Measurements from ENCODE around the gene PPFIA1. TPM values are rescaled to one million over a fixed set of nuclear protein-coding genes. Genes with fewer than 3 reads are reported as not detected.
A peak's percentile ranks its signal among the peaks of the same experiment; 100 is the strongest.

The PPFIA1 gene
- total and polyA plus RNA-seq, 3 donors from 2014 or later: 110 to 144 (median 125) TPM

- H3K4me1 ChIP-seq: peaks cover 8% of the 10 kb centered on the region
- DNase-seq: peak; percentile 62
- no peak overlapping the region for H3K27ac ChIP-seq
- no peaks in the 10 kb centered on the region for H3K36me3 ChIP-seq (ENCODE audit: low read depth, missing control alignments)
- H3K9me3 ChIP-seq: no peaks in the 10 kb centered on the region
- no peak overlapping the region for H3K4me3 ChIP-seq
- H3K27me3 ChIP-seq: no peaks in the 10 kb centered on the region
- 50 to 61% methylated on average over 13 of the region's 13 CpGs for WGBS, 2 donors
- intact Hi-C loops (cut with DNase I; ENCODE audit: low total_unique reads): no loop called here
- no peak for TF ChIP-seq POLR2A (IDR thresholded peaks at IDR 0.05)
- TF ChIP-seq CTCF (IDR thresholded peaks at IDR 0.05): no peak
These were observed 150.6 kb downstream of the PPFIA1 start for GRCh38 chr11:70421123-70421522.

DNA sequence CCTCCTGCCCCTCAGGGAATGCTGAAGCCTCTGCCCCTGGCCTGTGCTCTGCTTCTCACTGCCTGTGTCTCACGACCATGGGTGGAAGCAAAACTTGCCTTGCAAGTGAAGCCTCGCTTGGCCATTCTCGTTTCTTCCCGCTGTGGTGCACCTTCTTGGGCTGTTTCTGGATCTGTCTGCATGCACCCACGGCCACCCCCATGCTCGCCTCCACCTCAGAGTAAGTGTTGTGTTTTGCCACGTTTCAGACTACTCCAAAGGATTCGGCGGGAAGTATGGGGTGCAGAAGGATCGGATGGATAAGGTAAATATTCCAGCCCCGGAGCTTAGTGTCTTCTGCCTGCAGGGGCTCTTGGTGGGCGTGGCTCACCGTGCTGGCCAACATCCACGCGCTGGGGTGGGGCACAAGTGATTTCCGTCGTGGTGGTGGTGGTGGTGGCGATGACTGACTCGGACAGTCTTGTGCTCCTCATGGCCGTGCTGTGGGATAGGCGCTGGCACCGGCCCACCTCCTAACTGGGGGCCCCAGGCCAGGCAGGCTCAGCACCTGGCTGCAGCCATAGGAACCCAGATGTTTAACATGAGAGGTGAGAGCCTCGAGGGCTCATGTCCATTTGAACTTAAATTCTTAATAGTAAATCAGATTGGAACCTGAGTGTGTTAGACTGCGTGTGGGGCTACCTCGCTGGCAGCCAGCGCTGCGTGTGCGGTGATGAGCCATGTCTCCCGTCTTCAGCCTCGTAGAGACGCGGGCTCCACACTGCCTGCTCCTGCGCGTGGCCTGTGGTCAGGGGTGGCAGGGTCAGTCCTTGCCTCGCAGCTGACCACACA lies 152.4 kb downstream of the PPFIA1 start:
- no peaks in the 10 kb centered on the region for H3K36me3 ChIP-seq (ENCODE audit: low read depth, missing control alignments)
- peaks cover 8% of the 10 kb centered on the region for H3K4me1 ChIP-seq
- H3K27me3 ChIP-seq: no peaks in the 10 kb centered on the region
- intact Hi-C loops (cut with DNase I; ENCODE audit: low total_unique reads): no loop called here
- TF ChIP-seq POLR2A (IDR thresholded peaks at IDR 0.05): no peak
- no peak for TF ChIP-seq CTCF (IDR thresholded peaks at IDR 0.05)
- no peak overlapping the region for H3K27ac ChIP-seq
- 94% methylated on average over 35 of the region's 35 CpGs for WGBS, 2 donors
- H3K4me3 ChIP-seq: no peak overlapping the region
- H3K9me3 ChIP-seq: no peaks in the 10 kb centered on the region
- DNase-seq: no peak

DNA sequence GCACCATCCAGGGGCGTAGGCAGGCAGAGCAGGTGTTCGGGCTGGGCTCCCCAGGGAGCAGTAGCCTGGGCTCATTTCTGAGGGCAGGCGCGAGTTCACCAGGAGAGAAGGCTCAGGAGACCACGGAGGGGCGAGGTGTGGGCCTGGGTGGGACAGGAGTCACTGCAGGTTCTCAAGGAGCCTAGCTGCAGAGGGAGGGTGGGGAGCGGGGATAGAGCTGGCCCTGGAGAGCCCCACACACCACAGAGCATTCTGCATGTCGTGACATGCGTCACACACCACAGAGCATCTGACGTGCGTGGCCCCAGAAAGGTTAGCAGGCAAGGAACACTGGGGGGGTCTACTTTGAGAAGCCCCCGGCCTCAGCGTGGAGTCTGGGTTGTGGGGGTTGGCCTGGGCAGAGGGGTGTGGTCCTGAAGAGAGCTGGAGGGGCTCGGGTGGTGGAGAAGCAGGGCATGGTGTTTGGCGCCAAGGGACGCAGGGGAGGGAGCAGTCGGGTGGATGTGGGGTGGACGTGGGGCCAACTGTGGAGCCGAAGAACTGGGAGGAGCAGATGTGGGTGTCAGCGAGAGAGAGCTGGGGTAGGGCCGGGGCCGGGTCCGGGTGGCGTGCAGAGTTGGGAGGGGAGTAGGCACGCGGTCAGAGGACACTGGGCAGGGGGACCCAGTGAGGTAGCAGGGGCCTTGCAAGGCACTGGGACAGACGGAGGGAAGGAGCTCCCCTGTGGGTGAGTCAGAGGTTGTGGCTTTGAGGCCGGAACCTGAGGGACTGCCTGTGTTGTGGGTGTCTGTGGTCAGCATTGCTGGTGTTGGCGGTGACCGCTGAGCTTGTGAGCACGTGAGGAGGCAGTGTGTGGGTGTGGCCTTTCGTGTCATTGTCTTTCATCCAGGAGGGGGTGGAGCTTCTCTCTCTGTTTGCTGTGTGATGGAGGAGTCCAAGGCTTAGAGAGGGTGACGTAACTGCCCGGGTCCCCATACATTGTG lies 153.3 kb downstream of the PPFIA1 start:
- no peak for TF ChIP-seq POLR2A (IDR thresholded peaks at IDR 0.05)
- no peak for TF ChIP-seq CTCF (IDR thresholded peaks at IDR 0.05)
- 90 to 91% methylated on average over 26 to 34 of the region's 34 CpGs for WGBS, 2 donors
- Histone ChIP-seq H3K27ac (no peak overlapping the region), H3K9me3 (no peaks in the 10 kb centered on the region), H3K4me3 (no peak overlapping the region), H3K4me1 (peaks cover 8% of the 10 kb centered on the region), H3K36me3 (ENCODE audit: low read depth, missing control alignments) (no peaks in the 10 kb centered on the region), H3K27me3 (no peaks in the 10 kb centered on the region)
- intact Hi-C loops (cut with DNase I; ENCODE audit: low total_unique reads): no loop called here
- no peak for DNase-seq

DNA sequence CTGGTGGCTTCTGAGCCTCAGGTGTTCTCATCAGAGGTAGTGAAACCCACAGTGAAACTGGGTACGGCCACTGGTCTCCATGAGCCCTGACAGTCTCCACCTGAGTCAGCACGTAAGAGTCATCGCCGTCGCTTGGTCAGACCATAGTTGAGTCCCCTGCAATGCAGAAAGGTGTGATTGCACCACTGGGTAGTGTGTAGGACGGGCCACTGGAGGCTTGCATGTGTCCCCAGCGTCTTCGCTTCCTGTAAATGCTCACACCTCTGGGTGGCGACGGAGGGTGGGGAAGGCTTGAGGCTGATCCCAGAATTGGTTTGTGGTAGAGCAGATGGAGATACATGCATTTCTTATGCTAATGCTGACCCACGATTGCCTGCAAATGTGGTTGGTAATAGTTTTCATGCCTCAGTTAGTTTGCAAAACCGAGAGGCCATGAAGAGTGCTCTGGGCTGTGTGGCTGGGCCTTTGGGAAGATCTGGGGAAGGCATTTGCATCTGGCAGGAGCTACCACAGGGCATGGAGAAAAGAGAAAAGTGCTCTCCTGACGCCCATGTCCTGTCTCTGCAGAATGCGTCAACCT lies 154.4 kb downstream of the PPFIA1 start:
- Histone ChIP-seq H3K9me3 (no peaks in the 10 kb centered on the region), H3K4me1 (peaks cover 8% of the 10 kb centered on the region), H3K36me3 (ENCODE audit: low read depth, missing control alignments) (no peaks in the 10 kb centered on the region), H3K27me3 (no peaks in the 10 kb centered on the region), H3K4me3 (no peak overlapping the region), H3K27ac (no peak overlapping the region)
- intact Hi-C loops (cut with DNase I; ENCODE audit: low total_unique reads): no loop called here
- 87 to 94% methylated on average over 6 to 14 of the region's 14 CpGs for WGBS, 2 donors
- DNase-seq: no peak
- TF ChIP-seq CTCF (IDR thresholded peaks at IDR 0.05): no peak
- no peak for TF ChIP-seq POLR2A (IDR thresholded peaks at IDR 0.05)

All from testis (tissue), 3 donors.